Measurements from ENCODE around the gene RELL2.

Gene RELL2

DNA sequence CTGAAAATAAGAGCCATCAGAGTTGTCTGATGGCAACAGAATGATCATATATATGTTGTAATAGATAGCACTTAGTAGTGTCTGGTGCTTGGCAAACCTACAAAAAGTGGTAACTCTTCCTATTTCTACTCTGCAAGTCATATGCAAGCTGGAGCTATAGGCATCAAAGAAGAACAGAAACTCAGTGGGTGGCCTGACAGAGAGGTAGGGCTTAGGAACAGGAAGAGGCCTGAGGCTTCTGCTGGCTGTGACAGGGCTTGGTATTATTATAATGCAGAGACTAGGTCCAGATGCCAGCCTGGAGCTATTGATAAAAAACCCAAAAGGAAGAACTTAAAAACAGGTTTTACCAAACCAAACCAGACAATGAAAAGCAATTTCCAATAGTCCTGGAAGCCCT, 13.6 kb upstream of the RELL2 start:
- DNase-seq, result no peak

- no peak for DNase-seq
These were observed 13.2 kb upstream of the RELL2 start for GRCh38 chr5:141623611-141624010.

DNA sequence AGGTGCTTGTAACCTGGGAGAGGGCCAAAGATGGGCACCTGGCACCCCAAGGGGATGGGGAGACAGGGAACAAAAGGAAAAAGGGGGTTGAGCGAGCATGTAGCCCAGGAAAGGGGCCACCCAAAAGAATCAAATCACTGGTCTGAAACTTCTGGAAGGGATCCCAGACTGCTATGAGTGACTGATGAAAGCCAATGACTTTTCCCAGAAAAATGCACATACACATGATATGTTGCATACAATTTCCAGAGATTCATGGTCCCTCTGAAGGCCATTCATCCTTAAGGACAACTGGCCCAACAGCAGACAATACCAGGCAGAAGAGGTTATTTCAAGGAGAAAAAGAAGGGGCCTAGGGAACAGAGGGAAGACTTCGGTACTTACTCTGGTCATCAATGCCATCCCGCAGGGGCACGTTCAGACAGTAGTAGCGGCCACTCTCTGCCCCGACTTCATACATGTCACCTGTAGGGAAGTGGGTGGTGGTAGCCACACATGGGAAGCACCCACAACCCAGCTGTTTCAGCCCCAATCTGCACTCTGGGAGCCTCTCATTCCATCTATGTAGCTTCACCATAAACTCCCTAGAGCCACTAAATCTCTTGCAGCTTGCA, 8.5 kb upstream of the RELL2 start:
- no peak for DNase-seq

DNA sequence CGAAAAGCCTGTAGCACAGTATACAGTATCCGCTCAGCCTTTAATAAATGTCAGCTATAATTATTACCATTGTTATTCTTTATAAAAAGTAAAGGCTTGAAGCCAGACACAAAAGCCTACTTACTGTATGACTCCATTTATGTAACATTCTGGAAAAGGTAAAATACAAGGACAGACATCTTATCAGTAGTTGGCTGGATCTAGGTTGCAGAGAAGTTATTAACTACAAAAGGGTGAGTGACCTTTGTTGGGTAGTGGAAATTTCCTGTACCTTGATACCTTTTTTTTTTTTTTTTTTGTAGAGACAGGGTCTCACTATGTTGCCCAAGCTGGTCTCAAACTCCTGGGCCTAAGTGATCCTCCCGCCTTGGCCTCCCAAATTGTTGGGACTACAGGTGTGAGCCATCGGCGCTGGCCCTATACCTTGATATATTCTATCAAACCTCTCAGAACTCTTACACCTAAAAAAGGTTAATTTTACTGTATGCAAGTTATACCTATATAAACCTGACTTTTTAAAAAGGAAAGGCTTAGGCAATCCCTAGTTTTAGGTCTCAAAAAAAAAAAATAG, 6.1 kb upstream of the RELL2 start:
- no peak for DNase-seq

- DNase-seq, result no peak
These were observed 4.1 kb upstream of the RELL2 start for GRCh38 chr5:141632650-141633049.

GRCh38 chr5:141633871-141634561, 2.8 kb upstream of the RELL2 start:
- peak; percentile 16 to 19 for DNase-seq

DNA sequence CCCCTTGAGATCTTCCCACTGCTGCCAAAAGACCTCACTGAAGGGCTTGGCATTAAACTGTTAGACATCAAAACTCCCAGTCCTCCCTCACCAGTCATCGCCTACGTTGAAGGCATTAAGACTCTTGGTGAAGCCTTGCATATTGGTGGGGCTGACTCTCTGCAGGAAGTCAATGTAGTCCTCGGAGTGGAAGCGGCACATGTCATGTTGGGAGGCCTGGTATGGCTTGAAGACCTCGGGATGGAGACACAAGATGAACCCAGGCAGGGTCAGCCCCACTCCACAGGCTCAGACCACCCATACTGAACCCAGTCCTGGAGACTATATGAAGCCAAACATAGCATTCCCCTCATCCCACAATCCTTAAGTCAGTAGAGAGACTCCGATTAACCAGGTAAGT, 2.1 kb upstream of the RELL2 start:
- DNase-seq, result no peak

DNA sequence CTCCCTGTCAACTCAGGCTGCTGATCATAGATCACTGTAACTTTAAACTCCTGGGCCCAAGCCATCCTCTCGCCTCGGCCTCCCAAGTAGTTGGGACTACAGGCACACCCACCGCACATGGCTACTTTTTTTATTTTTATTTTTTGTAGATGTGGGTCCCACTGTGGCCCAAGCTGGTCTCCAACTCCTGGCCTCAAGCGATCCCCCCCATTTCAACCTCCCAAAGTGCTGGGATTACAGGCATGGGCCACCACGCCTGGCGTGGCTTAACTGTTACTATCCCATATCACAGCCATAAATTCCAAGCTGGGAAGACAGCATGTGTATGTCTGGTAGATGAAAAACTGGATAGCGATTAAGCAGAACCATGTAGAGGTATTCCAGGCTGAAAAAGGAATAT, 1.2 kb upstream of the RELL2 start:
- no peak for DNase-seq

DNA sequence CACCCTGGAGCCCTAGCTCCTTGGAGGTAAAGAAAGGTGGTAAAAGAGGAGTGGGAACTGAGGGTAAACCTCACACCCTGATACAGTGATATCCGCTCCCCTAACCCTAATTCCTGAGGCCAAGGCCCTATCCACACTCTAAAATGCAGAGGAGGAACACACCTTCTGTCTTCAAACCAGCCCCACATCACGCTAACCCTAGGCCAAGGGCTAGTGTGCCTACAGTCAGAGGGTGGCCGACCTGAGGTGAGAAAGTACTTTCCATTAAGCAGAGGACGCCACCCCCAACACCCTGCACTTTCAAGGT, 738 bp upstream of the RELL2 start:
- peak in 1 of 2 experiments; percentile 32 for DNase-seq

- DNase-seq, result no peak
These were observed 448 bp downstream of the RELL2 start for GRCh38 chr5:141637123-141637766.

GRCh38 chr5:141637767-141638419, 1.1 kb downstream of the RELL2 start:
- peak; percentile 68 to 74 for DNase-seq

- DNase-seq, result no peak
These were observed 2.0 kb downstream of the RELL2 start for GRCh38 chr5:141638771-141639170.

- no peak for DNase-seq
These were observed 2.7 kb downstream of the RELL2 start for GRCh38 chr5:141639357-141640050.

- DNase-seq, result no peak
These were observed 3.2 kb downstream of the RELL2 start for GRCh38 chr5:141640051-141640415.

GRCh38 chr5:141640698-141641097, 3.9 kb downstream of the RELL2 start:
- no peak for DNase-seq

GRCh38 chr5:141641634-141642267, 5.0 kb downstream of the RELL2 start:
- DNase-seq, result peak; percentile 35 to 37

GRCh38 chr5:141646026-141646425, 9.2 kb downstream of the RELL2 start:
- DNase-seq, result no peak

DNA sequence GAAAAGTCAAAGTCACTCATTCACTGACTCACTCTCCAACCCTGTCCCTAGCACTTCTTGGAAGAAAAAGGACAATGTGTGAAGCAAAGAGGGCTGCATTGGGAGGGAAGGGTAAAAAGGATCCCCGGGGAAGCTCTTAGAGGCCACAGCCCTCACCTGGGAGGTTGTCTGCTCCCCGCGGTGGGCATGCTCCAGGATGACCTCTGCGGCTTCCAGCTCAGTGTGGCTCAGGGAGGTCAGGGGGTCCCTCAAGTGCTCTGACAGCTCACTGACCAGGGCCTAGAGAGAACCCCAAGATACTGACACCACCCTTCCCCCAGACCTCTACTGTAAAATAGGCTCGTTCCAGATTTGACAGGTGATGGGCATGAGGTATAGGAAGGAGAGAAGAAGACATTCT, 10.4 kb downstream of the RELL2 start:
- no peak for DNase-seq

GRCh38 chr5:141647851-141648250, 11.1 kb downstream of the RELL2 start:
- no peak for DNase-seq

- DNase-seq, result no peak
These were observed 12.4 kb downstream of the RELL2 start for GRCh38 chr5:141649056-141649688.

- no peak for DNase-seq
These were observed 13.2 kb downstream of the RELL2 start for GRCh38 chr5:141649972-141650371.

All from Kasumi-1 (cell line).